IMR-90 (cell line): Measurements from ENCODE around the gene API5. TPM values are rescaled to one million over a fixed set of nuclear protein-coding genes. Genes with fewer than 3 reads are reported as not detected.

Experiments
- ATAC-seq: fragments of 200-7000 bp; cut with Tn5 transposase; 2 replicates; pipeline ENCODE4 v1.9.1; 2020; ENCODE audit warnings: low read depth, mild to moderate bottlenecking, moderate library complexity
- BruUV-seq: library from RNA; stranded (reverse); fragments of 400-500 nt; replicated peaks from 2 replicates; lab custom pipeline; 2021; lab: Mats Ljungman, UMichigan
- CTCF ChIA-PET: fragments of 300-600 bp; formaldehyde crosslinking; extraction: SDS; loops from one replicate; lab custom pipeline; 2021; ENCODE audit warnings: antibody characterized with exemption; lab: Yijun Ruan, JAX
- POLR2A ChIA-PET: fragments of 300-600 bp; sonication (Branson Sonifier 250); formaldehyde crosslinking; loops from one replicate; lab custom pipeline; 2022; ENCODE audit warnings: antibody characterized with exemption; ENCODE audit not compliant: unreplicated experiment; lab: Charles Lee
- DNase-seq: peaks from one replicate; pipeline ENCODE4 v3.0.0; 2013
- H2AFZ ChIP-seq: replicated peaks from 2 replicates; pipeline ENCODE3; 2013; ENCODE audit warnings: low read length, mild to moderate bottlenecking; ENCODE audit not compliant: poor library complexity
- H2AK5ac ChIP-seq: 2 replicates; pipeline ENCODE4 v1.6.1; 2013; ENCODE audit warnings: low read depth, low read length, inconsistent platforms
- H2AK9ac ChIP-seq: replicated peaks from 2 replicates; pipeline ENCODE3; 2013; ENCODE audit warnings: mild to moderate bottlenecking, low read depth, low read length, moderate library complexity; ENCODE audit not compliant: poor library complexity
- H2BK120ac ChIP-seq: 2 replicates; pipeline ENCODE4 v1.6.1; 2013; ENCODE audit warnings: low read depth, low read length, inconsistent platforms
- H2BK15ac ChIP-seq: 3 replicates; pipeline ENCODE4 v1.6.1; 2013; ENCODE audit warnings: low read depth, low read length, inconsistent platforms
- H2BK20ac ChIP-seq: 2 replicates; pipeline ENCODE4 v1.6.1; 2013; ENCODE audit warnings: low read depth, mild to moderate bottlenecking, inconsistent platforms, low read length, moderate library complexity
- H2BK5ac ChIP-seq: 2 replicates; pipeline ENCODE4 v1.6.1; 2013; ENCODE audit warnings: mild to moderate bottlenecking, low read depth, low read length, inconsistent platforms; ENCODE audit not compliant: poor library complexity, severe bottlenecking
- H3K14ac ChIP-seq: replicated peaks from 2 replicates; pipeline ENCODE4 v1.6.1; 2013; ENCODE audit warnings: low read depth, low read length, inconsistent platforms
- H3K18ac ChIP-seq: 2 replicates; pipeline ENCODE4 v1.6.1; 2013; ENCODE audit warnings: low read depth, low read length, control low read depth
- H3K23ac ChIP-seq: 2 replicates; pipeline ENCODE4 v1.6.1; 2013; ENCODE audit warnings: low read depth, low read length, inconsistent platforms
- H3K27ac ChIP-seq: 2 replicates; pipeline ENCODE4 v1.5.1; 2013; ENCODE audit warnings: mild to moderate bottlenecking, control low read depth, low read length; ENCODE audit not compliant: insufficient read depth
- H3K27me3 ChIP-seq: 2 replicates; pipeline ENCODE4 v1.6.1; 2013; ENCODE audit warnings: low read length; ENCODE audit not compliant: control insufficient read depth, insufficient read depth
- H3K36me3 ChIP-seq: 2 replicates; pipeline ENCODE4 v1.6.1; 2013; ENCODE audit warnings: low read length, mixed read lengths; ENCODE audit not compliant: control insufficient read depth, insufficient read depth
- H3K4ac ChIP-seq: 2 replicates; pipeline ENCODE4 v1.6.1; 2013; ENCODE audit warnings: low read depth, low read length, inconsistent platforms
- H3K4me1 ChIP-seq: 2 replicates; pipeline ENCODE4 v1.6.1; 2013; ENCODE audit warnings: low read length, mixed read lengths; ENCODE audit not compliant: control insufficient read depth, insufficient read depth
- H3K4me2 ChIP-seq: 2 replicates; pipeline ENCODE4 v1.6.1; 2013; ENCODE audit warnings: low read depth, mild to moderate bottlenecking, control low read depth, low read length, moderate library complexity
- H3K4me3 ChIP-seq: 2 replicates; pipeline ENCODE4 v1.5.1; 2013; ENCODE audit warnings: low read depth, mild to moderate bottlenecking, control low read depth, low read length, moderate library complexity; ENCODE audit not compliant: insufficient read depth
- H3K56ac ChIP-seq: 2 replicates; pipeline ENCODE4 v1.6.1; 2013; ENCODE audit warnings: low read length, inconsistent platforms; ENCODE audit not compliant: insufficient read depth; ENCODE audit errors: extremely low read depth
- H3K79me1 ChIP-seq, 2 experiments: 2 replicates each; pipeline ENCODE4 v1.6.1; 2013; ENCODE audit warnings: low read length in 2 of 2, inconsistent platforms in 1 of 2, low read depth in 1 of 2
- H3K9ac ChIP-seq: 2 replicates; pipeline ENCODE4 v1.6.1; 2013; ENCODE audit warnings: low read depth, low read length, control low read depth
- H3K9me1 ChIP-seq: 2 replicates; pipeline ENCODE4 v1.6.1; 2013; ENCODE audit warnings: low read length, inconsistent platforms; ENCODE audit not compliant: insufficient read depth
- H3K9me3 ChIP-seq: 2 replicates; pipeline ENCODE4 v1.6.1; 2013; ENCODE audit warnings: low read length; ENCODE audit not compliant: control insufficient read depth, insufficient read depth
- H4K20me1 ChIP-seq: 2 replicates; pipeline ENCODE4 v1.6.1; 2013; ENCODE audit warnings: low read length, inconsistent platforms; ENCODE audit not compliant: insufficient read depth
- H4K5ac ChIP-seq: 2 replicates; pipeline ENCODE4 v1.6.1; 2013; ENCODE audit warnings: mild to moderate bottlenecking, low read depth, low read length, control low read depth
- H4K8ac ChIP-seq, 2 experiments: 2 replicates each; pipeline ENCODE4 v1.6.1; 2013; ENCODE audit warnings: low read depth in 2 of 2, low read length in 2 of 2, control low read depth in 1 of 2, inconsistent platforms in 1 of 2
- H4K91ac ChIP-seq: 2 replicates; pipeline ENCODE4 v1.6.1; 2013; ENCODE audit warnings: low read depth, low read length, inconsistent platforms; ENCODE audit not compliant: insufficient read depth
- BHLHE40 ChIP-seq: fragments of 150-350 bp; IDR thresholded peaks from 2 replicates; pipeline ENCODE4 v1.6.1; 2016; ENCODE audit warnings: mild to moderate bottlenecking, low read depth, low read length
- CHD1 ChIP-seq: IDR thresholded peaks from 2 replicates; pipeline ENCODE4 v1.6.1; 2012; ENCODE audit warnings: low read depth, low read length, improper control_type of control experiment
- CTCF ChIP-seq: conservative IDR thresholded peaks from 2 replicates; pipeline ENCODE4 v1.5.1; 2012; ENCODE audit warnings: mild to moderate bottlenecking, low read depth, low read length, improper control_type of control experiment
- ELK1 ChIP-seq: fragments of 150-350 bp; IDR thresholded peaks from 2 replicates; pipeline ENCODE4 v1.6.1; 2016; ENCODE audit warnings: low read depth, mild to moderate bottlenecking, low read length, moderate library complexity, borderline replicate concordance
- FOS ChIP-seq: fragments of 150-350 bp; IDR thresholded peaks from 2 replicates; pipeline ENCODE4 v1.6.1; 2016; ENCODE audit warnings: low read depth, low read length
- MAFK ChIP-seq: IDR thresholded peaks from 2 replicates; pipeline ENCODE4 v1.6.1; 2012; ENCODE audit warnings: low read depth, low read length, improper control_type of control experiment
- MAZ ChIP-seq: IDR thresholded peaks from 2 replicates; pipeline ENCODE4 v1.6.1; 2012; ENCODE audit warnings: low read depth, mild to moderate bottlenecking, low read length, improper control_type of control experiment, moderate library complexity, borderline replicate concordance
- MXI1 ChIP-seq: IDR thresholded peaks from 2 replicates; pipeline ENCODE4 v1.6.1; 2012; ENCODE audit warnings: low read depth, mild to moderate bottlenecking, low read length, moderate library complexity, borderline replicate concordance
- NFE2L2 ChIP-seq: fragments of 150-350 bp; IDR thresholded peaks from 2 replicates; pipeline ENCODE4 v1.6.1; 2016; ENCODE audit warnings: low read depth, mild to moderate bottlenecking, low read length
- POLR2A ChIP-seq: IDR thresholded peaks from 2 replicates; pipeline ENCODE4 v1.6.1; 2012; ENCODE audit warnings: mild to moderate bottlenecking, low read depth, low read length
- RAD21 ChIP-seq: IDR thresholded peaks from 2 replicates; pipeline ENCODE4 v1.6.1; 2012; ENCODE audit warnings: low read length, improper control_type of control experiment
- RCOR1 ChIP-seq: IDR thresholded peaks from 2 replicates; pipeline ENCODE4 v1.6.1; 2012; ENCODE audit warnings: mild to moderate bottlenecking, low read length, improper control_type of control experiment; ENCODE audit not compliant: insufficient replicate concordance
- SMC3 ChIP-seq: fragments of 150-350 bp; IDR thresholded peaks from 2 replicates; pipeline ENCODE4 v1.6.1; 2016; ENCODE audit warnings: low read depth, mild to moderate bottlenecking, antibody characterized with exemption, low read length, moderate library complexity
- dilution Hi-C: fragments of 300-500 bp; cut with HindIII; formaldehyde crosslinking; loops from one replicate; pipeline ENCODE4 v1.14.3; 2018; ENCODE audit warnings: low sequenced_read_pairs; ENCODE audit not compliant: unreplicated experiment
- in situ Hi-C: fragments of 300-500 bp; cut with MboI; formaldehyde crosslinking; loops from 3 replicates; pipeline ENCODE4 v1.14.3; 2019; ENCODE audit warnings: low sequenced_read_pairs, inconsistent platforms, mixed read lengths
- intact Hi-C: fragments of 100-400 bp; cut with micrococcal nuclease; formaldehyde crosslinking; loops from 2 replicates; pipeline ENCODE4 v1.10.0; 2022
- polyA plus RNA-seq, 3 experiments: library from polyadenylated mRNA; depleted of rRNA; stranded (reverse); fragments of >200 nt; gene quantifications; 2 replicates each; pipeline ENCODE4 v1.2.3, GENCODE V29; 2012; ENCODE audit warnings: low replicate concordance in 1 of 3
- total RNA-seq: library from RNA; depleted of rRNA; stranded (reverse); fragments of >200 nt; gene quantifications from 2 replicates; pipeline ENCODE4 v1.2.3, GENCODE V29; 2012
- TF ChIP-seq, protein P1 (sequence below): fragments of 150-350 bp; IDR thresholded peaks from 2 replicates; pipeline ENCODE4 v1.6.1; 2017; ENCODE audit warnings: mild to moderate bottlenecking, antibody characterized with exemption, low read length, low read depth

API5 gene
- total and polyA plus RNA-seq, 2 of the 4 experiments (the other 2 are of a cell fraction) = 44.9 to 59.9 TPM

DNA sequence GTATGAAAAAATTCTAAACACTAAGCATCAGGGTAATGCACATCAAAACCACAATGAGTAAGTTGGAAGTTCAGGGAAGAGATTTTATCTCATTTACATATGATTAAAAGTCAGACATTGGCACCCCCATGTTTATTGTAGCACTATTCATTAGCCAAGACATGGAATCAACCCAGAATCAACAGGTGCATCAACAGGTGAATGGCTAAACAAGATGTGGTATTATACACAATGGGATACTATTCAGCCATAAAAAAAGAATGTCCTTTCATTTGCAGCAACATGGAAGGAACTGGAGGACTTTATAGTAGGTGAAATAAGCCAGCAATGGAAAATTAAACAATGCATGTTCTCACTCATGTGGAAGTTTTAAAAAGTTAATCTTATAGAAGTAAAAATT is 29.4 kb downstream of the API5 start:
- Histone ChIP-seq H2BK15ac (no peak overlapping the region), H3K9ac (no peak overlapping the region), H3K56ac (no peak overlapping the region), H2BK120ac (no peak overlapping the region), H3K14ac (no peak overlapping the region), H2AK9ac (no peak overlapping the region), H3K9me1 (no peaks in the 10 kb centered on the region), H3K4me1 (no peaks in the 10 kb centered on the region), H2BK5ac (no peak overlapping the region), H3K36me3 (peaks cover 17% of the 10 kb centered on the region), H2BK20ac (no peak overlapping the region), H4K91ac (no peak overlapping the region), H3K18ac (no peak overlapping the region), H3K27me3 (no peaks in the 10 kb centered on the region), H3K23ac (no peak overlapping the region), H4K5ac (no peak overlapping the region), H3K27ac (no peak overlapping the region), H3K79me1 (no peaks in the 10 kb centered on the region), H3K4me3 (no peak overlapping the region), H2AK5ac (no peak overlapping the region), H3K9me3 (no peaks in the 10 kb centered on the region), H4K8ac (no peak overlapping the region), H3K4ac (no peak overlapping the region), H3K4me2 (no peak overlapping the region), H4K20me1 (no peaks in the 10 kb centered on the region), H2AFZ (no peak overlapping the region)
- dilution Hi-C loops (no loop called here), intact Hi-C loops (no loop called here), in situ Hi-C loops (no loop called here)
- ChIA-PET POLR2A (no interaction called here), CTCF (no interaction called here)
- TF ChIP-seq ELK1 = no peak
- TF ChIP-seq, protein P1, sequence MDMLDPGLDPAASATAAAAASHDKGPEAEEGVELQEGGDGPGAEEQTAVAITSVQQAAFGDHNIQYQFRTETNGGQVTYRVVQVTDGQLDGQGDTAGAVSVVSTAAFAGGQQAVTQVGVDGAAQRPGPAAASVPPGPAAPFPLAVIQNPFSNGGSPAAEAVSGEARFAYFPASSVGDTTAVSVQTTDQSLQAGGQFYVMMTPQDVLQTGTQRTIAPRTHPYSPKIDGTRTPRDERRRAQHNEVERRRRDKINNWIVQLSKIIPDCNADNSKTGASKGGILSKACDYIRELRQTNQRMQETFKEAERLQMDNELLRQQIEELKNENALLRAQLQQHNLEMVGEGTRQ = no peak
- TF ChIP-seq CHD1 = no peak
- TF ChIP-seq MAZ = no peak
- no peak for TF ChIP-seq BHLHE40
- no peak for TF ChIP-seq NFE2L2
- TF ChIP-seq MAFK = no peak
- TF ChIP-seq CTCF = no peak
- no peak for TF ChIP-seq RAD21
- no peak for TF ChIP-seq FOS
- no peak for TF ChIP-seq POLR2A
- no peak for TF ChIP-seq MXI1
- no peak for TF ChIP-seq SMC3
- TF ChIP-seq RCOR1 = no peak
- DNase-seq (no peak), ATAC-seq (no peak)
- BruUV-seq = no TSS peak
